H7 (cell line): Measurements from ENCODE around the gene NETO1. TPM values are rescaled to one million over a fixed set of nuclear protein-coding genes. Genes with fewer than 3 reads are reported as not detected.

Experiments
- DNase-seq: peaks from one replicate; pipeline ENCODE4 v3.0.0; 2012
- H3K27me3 ChIP-seq: 2 replicates; pipeline ENCODE4 v1.6.0; 2011; ENCODE audit warnings: mild to moderate bottlenecking, low read length; ENCODE audit not compliant: control insufficient read depth, insufficient read depth
- H3K36me3 ChIP-seq: replicated peaks from 2 replicates; pipeline ENCODE4 v1.5.1; 2011; ENCODE audit warnings: low read length; ENCODE audit not compliant: control insufficient read depth, insufficient read depth
- H3K4me3 ChIP-seq: 2 replicates; pipeline ENCODE4 v1.5.1; 2011; ENCODE audit warnings: low read depth, mild to moderate bottlenecking, control low read depth, low read length, moderate library complexity; ENCODE audit not compliant: insufficient read depth
- total RNA-seq: library from RNA; depleted of rRNA; stranded (reverse); fragments of >200 nt; shearing (Covaris generic); gene quantifications from 2 replicates; pipeline ENCODE4 v1.2.3, GENCODE V29; 2014; rRNA removed

The NETO1 gene
- total RNA-seq = 9.9 and 15.9 TPM in 2 replicates

- H3K36me3 ChIP-seq = no peaks in the 10 kb centered on the region; the same call in 1 of the 2 replicates
- DNase-seq = peak; percentile 84
- peaks cover 41% of the 10 kb centered on the region for H3K27me3 ChIP-seq
- H3K4me3 ChIP-seq = peak within 1 kb of the TSS; percentile 71
These were observed at the start of gene NETO1 for GRCh38 chr18:72867746-72868584. NETO1 (minus strand) TSS chr18:72867987; CDS start chr18:72867291, 696 bp downstream.

- Histone ChIP-seq H3K36me3 (no peaks in the 10 kb centered on the region), H3K27me3 (no peaks in the 10 kb centered on the region), H3K4me3 (no peak overlapping the region)
- no peak for DNase-seq
These were observed 42.3 kb upstream of the NETO1 start for GRCh38 chr18:72910045-72910444.

- H3K4me3 ChIP-seq = no peak overlapping the region
- DNase-seq = no peak
- H3K36me3 ChIP-seq = no peaks in the 10 kb centered on the region
- H3K27me3 ChIP-seq = no peaks in the 10 kb centered on the region
These were observed 40.4 kb upstream of the NETO1 start for GRCh38 chr18:72908181-72908580.

DNA sequence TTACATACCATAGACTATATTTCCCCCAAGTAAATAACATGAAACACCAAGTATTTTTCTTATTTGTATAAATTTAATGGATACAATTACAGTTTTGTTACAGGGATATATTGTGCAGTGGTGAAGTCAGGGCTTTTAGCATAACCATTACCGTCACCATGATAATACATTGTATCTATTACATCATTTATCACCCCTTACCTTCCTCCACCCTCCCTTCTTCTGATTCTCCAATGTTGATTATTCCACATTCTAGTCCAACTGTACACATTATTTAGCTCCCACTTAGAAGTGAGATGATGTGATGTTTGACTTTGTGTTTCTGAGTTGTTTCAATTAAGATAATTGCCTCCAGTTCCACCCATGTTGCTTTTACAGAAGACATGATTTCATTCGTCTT lies 35.2 kb upstream of the NETO1 start:
- H3K4me3 ChIP-seq = no peak overlapping the region
- DNase-seq = no peak
- no peaks in the 10 kb centered on the region for H3K36me3 ChIP-seq
- no peaks in the 10 kb centered on the region for H3K27me3 ChIP-seq

GRCh38 chr18:72899338-72899737 lies 31.6 kb upstream of the NETO1 start:
- Histone ChIP-seq H3K4me3 (no peak overlapping the region), H3K36me3 (no peaks in the 10 kb centered on the region), H3K27me3 (no peaks in the 10 kb centered on the region)
- no peak for DNase-seq

DNA sequence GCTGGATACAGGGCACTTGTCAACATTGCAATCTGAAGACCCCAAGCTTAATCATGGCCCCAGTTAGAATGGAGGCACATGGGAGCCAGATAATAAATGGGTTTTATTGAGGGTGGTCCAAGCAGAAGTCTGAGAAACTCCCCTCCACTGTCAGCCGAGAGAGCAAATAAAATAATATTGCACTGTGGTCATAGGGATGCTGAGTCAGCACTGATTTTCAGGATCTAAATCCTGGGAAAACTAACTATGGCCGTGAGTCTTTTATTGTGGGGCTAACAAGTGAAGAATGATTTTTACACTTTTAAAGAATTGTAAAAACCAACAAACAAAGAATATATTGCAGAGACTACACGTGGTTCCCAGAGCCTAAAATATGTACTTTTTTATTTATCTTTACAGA lies 31.1 kb upstream of the NETO1 start:
- no peaks in the 10 kb centered on the region for H3K36me3 ChIP-seq
- no peak overlapping the region for H3K4me3 ChIP-seq
- no peaks in the 10 kb centered on the region for H3K27me3 ChIP-seq
- DNase-seq = no peak

- H3K4me3 ChIP-seq = no peak overlapping the region
These were observed 27.8 kb upstream of the NETO1 start for GRCh38 chr18:72895548-72895947.

DNA sequence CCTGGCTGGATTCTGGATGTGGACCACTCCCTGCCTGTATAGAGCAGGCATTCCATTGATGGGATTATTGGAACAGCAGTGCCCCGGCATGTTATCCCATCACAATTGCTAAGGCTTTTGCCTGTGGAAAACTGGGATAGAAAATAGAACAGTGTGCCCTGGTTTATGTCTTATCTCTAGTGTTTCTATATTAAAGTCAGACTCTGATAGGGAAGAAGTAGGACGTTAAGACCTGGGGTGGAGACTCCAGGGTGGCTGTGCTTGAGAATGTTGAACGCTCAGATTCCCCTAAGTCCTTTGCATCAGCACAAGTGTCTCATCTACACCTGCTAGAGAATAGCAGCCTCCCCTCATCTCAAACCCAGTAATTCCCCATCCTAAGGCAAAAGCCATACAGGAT lies 10.8 kb upstream of the NETO1 start:
- no peak for DNase-seq
- no peak overlapping the region for H3K4me3 ChIP-seq
- H3K27me3 ChIP-seq = no peaks in the 10 kb centered on the region
- H3K36me3 ChIP-seq = no peaks in the 10 kb centered on the region

More at GRCh38 chr18:72895548-72895947, 27.8 kb upstream of the NETO1 start:
- DNase-seq = no peak
- no peaks in the 10 kb centered on the region for H3K27me3 ChIP-seq
- H3K36me3 ChIP-seq = no peaks in the 10 kb centered on the region

DNA sequence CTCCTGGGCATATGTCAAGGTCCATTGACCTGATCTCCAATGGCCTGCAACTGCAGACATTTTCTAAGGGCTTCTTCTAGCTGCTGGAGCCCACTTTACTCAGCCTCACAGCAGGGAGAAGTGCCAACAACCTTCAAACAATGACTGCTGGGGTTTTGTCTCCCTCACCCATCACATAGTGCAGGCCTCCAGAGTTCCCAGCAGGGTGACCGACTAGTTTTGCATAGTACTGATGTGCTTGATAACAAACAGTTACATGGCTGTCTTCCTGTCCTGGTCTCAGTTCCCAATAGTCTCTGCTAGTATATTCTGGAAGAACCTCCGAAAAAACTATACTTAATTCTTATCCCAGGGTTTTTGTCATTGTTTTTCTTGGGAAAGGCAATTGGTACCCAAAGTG lies 10.4 kb upstream of the NETO1 start:
- Histone ChIP-seq H3K27me3 (no peaks in the 10 kb centered on the region), H3K36me3 (no peaks in the 10 kb centered on the region), H3K4me3 (no peak overlapping the region)
- no peak for DNase-seq

- no peak for DNase-seq
- H3K4me3 ChIP-seq = no peak overlapping the region
- no peaks in the 10 kb centered on the region for H3K36me3 ChIP-seq
- peaks cover 36% of the 10 kb centered on the region for H3K27me3 ChIP-seq
These were observed 3.3 kb upstream of the NETO1 start for GRCh38 chr18:72871091-72871490.

DNA sequence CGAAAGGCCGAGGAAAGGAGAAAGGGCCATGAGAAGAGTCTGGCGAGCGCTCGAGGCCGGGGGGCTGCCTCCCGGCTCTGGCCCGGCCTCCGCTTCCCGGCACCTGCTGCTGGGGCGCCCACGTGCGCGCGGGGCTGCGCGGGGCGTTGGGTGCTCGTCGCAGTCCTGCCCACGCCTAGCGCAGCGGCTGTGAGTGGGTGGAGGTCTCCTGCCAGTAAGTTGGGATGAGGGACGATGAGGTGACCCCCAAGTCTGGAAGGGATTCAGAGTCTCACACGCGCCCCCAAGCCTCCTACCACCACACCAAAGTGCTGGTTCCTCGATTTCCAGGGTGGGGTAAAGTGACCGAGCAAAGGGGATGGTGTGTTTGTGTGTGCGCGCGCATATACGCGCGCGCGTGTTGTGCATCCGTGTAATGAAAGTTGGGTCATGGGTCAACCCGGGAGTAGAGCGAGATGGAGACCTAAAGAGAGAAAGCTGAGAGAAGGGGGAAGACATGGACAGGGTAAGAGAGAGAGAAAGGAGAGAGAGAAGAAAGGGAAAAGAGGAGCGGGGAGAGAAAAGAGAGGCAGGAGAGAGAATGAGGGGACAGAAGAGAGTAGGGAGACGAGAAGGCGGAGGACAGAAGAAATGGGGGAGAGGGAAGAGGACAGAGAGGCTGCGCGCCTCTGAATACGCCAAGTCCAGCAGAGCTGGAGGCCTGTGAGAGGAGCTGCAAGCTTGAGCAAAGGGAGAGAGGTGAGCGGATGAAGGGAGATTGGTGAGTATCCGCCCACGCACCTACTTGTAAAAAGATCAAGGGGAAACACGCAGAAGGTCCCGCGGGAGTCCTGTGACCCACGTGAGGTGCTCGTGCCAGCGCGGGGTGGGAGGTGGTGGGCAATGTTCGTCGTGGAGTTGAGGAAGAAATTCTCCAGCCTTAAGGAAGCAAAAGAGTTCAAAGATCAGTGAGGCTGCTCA lies 1.7 kb upstream of the NETO1 start:
- peak overlapping the region; percentile 71 for H3K4me3 ChIP-seq
- H3K27me3 ChIP-seq = peaks cover 41% of the 10 kb centered on the region
- no peaks in the 10 kb centered on the region for H3K36me3 ChIP-seq
- peak; percentile 54 for DNase-seq

DNA sequence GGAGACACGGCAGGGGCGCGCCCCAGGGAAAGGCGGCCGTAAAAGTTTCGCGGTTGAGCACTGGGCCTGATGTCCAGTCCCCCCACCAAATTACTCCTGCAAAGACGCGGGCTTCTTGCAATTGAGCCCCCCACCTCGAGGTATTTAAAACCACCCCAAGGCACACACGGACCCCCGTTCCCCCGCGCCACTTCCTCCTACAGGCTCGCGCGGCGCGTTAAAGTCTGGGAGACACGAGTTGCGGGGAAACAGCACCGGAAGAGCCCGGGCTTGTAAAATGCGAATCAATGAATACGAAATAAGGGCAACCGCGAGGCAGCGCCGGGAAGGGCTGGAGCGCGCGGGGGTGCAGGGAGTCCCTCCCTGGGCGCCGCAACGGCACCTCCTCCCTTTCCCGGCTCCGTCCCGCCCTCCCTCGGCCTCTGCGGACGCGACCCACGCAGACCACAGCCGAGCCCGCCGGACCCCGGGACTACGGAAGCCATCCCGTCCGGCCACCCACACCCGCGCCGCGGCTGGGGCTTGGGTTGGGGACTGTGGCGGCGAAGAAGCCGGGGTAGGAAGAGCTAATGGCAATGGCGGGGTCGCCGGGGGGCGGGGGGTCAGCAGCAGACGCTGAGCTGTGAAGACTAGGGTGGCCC lies 918 bp upstream of the NETO1 start:
- Histone ChIP-seq H3K36me3 (no peaks in the 10 kb centered on the region), H3K4me3 (peak overlapping the region; percentile 71), H3K27me3 (peaks cover 41% of the 10 kb centered on the region)
- DNase-seq = peak; percentile 70

GRCh38 chr18:72866901-72867745 lies 664 bp downstream of the NETO1 start:
- H3K27me3 ChIP-seq = peaks cover 41% of the 10 kb centered on the region
- H3K4me3 ChIP-seq = peak overlapping the region; percentile 71

More at GRCh38 chr18:72866901-72867745, 664 bp downstream of the NETO1 start:
- no peaks in the 10 kb centered on the region; the same call in 1 of the 2 replicates for H3K36me3 ChIP-seq
- peak; percentile 68 for DNase-seq
